Spleen (tissue), 11 donors: ENCODE measurements around the gene ALG14. TPM values are rescaled to one million over a fixed set of nuclear protein-coding genes. Genes with fewer than 3 reads are reported as not detected.
"Not testable (repeated sequence)": the region's sequence is repeated elsewhere in the genome, so short reads cannot be mapped to it uniquely, and the experiment has no call there.

Source experiments
- DNase-seq: peaks from one replicate; pipeline ENCODE4 v3.0.0-alpha.2; 2020
- H3K27ac ChIP-seq, 8 donors: fragments of 200-600 bp; sonication (generic) in 7 of 8; 1 replicate in 4 of 8; 2 replicates in 4 of 8; pipeline versions ENCODE4 v1.5.0 to v1.8.0; 2016 to 2021; ENCODE audit warnings: inconsistent platforms in 4 of 8, mild to moderate bottlenecking in 4 of 8, moderate library complexity in 1 of 8
- H3K27me3 ChIP-seq, 7 donors: fragments of 200-600 bp; sonication (generic) in 6 of 7; replicated peaks in 1 of 7; 1 replicate in 4 of 7; 2 replicates in 3 of 7; pipeline versions ENCODE4 v1.5.0 to v1.8.0; 2016 to 2021; ENCODE audit warnings: inconsistent platforms in 3 of 7, mild to moderate bottlenecking in 1 of 7
- H3K36me3 ChIP-seq, 6 donors: fragments of 200-600 bp; sonication (generic) in 5 of 6; 1 replicate in 4 of 6; 2 replicates in 2 of 6; pipeline versions ENCODE4 v1.5.0 to v1.8.0; 2016 to 2021; ENCODE audit warnings: inconsistent platforms in 2 of 6
- H3K4me1 ChIP-seq, 6 donors: fragments of 200-600 bp; sonication (generic) in 5 of 6; 1 replicate in 3 of 6; 2 replicates in 3 of 6; pipeline versions ENCODE4 v1.5.0 to v1.8.0; 2016 to 2021; ENCODE audit warnings: inconsistent platforms in 3 of 6
- H3K4me3 ChIP-seq, 8 donors: fragments of 200-600 bp; sonication (generic) in 7 of 8; 1 replicate in 4 of 8; 2 replicates in 4 of 8; pipeline versions ENCODE4 v1.5.0 to v1.8.0; 2016 to 2021; ENCODE audit warnings: inconsistent platforms in 4 of 8, mild to moderate bottlenecking in 4 of 8, moderate library complexity in 2 of 8
- H3K9me3 ChIP-seq, 8 donors: fragments of 200-600 bp; sonication (generic) in 7 of 8; 1 replicate in 4 of 8; 2 replicates in 4 of 8; pipeline versions ENCODE4 v1.5.0 to v1.8.0; 2016 to 2021; ENCODE audit warnings: inconsistent platforms in 4 of 8
- POLR2A ChIP-seq, 3 donors: fragments of 450-650 bp; IDR thresholded peaks; one replicate each; pipeline ENCODE4 v1.5.1; 2017; ENCODE audit warnings: antibody characterized with exemption in 3 of 3, mild to moderate bottlenecking in 1 of 3
- POLR2AphosphoS5 ChIP-seq, 3 donors: sonication (generic); formaldehyde crosslinking; IDR thresholded peaks; one replicate each; pipeline ENCODE4 v1.5.1; 2017; ENCODE audit warnings: antibody characterized with exemption in 3 of 3
- WGBS, 5 donors: extraction: QIAGEN DNeasy Blood & Tissue Kit in 3 of 5; methylation state at CpG; one replicate each; pipeline versions ENCODE4 v1.1.5 to v1.1.7; 2013 to 2018; 5-methylcytosine and 5-hydroxymethylcytosine counted together
- intact Hi-C: fragments of 100-400 bp; cut with DNase I; formaldehyde crosslinking; loops from one replicate; pipeline ENCODE4 v1.15.0; 2023; ENCODE audit warnings: low total_unique reads
- polyA plus RNA-seq, 3 donors: library from polyadenylated mRNA; stranded (reverse); fragments of 200-250 nt; gene quantifications; one replicate each; pipeline ENCODE4 v1.2.1, GENCODE V29; 2013
- total RNA-seq, 7 donors: library from RNA; depleted of rRNA in 3 of 7; stranded (reverse); fragments of >200 nt in 3 of 7; fragmentation: NEBNext Ultra II Directional in 4 of 7; extraction: Animal tissue kit (Norgen Biotek cat#: 25700) in 4 of 7; gene quantifications; one replicate each; pipeline versions ENCODE4 v1.1.0 to v1.2.1, GENCODE V29; 2016 to 2021
- TF ChIP-seq, protein P1 (sequence below), 11 experiments: fragments of 200-600 bp in 7 of 11; fragments of 450-650 bp in 4 of 11; sonication (generic) in 4 of 11; IDR thresholded peaks in 8 of 11; conservative IDR thresholded peaks in 3 of 11; 1 replicate in 7 of 11; 2 replicates in 4 of 11; pipeline versions ENCODE4 v1.4.0 to v1.8.0; 2016 to 2021; ENCODE audit warnings: antibody characterized with exemption in 11 of 11, inconsistent platforms in 4 of 11, mild to moderate bottlenecking in 1 of 11
- donor health status: healthy with polysubstance abuse.
- donor health status: DM: no; HTN: no; CAD: no; lungs with moderate emphysema.
- donor health status: DM: no; HTN: no; CAD: no.
- donor health status: Bipolar disorder and iron deficiency.
- donor health status: healthy.
- donor health status: DM: no; HTN: no; CAD: no.
- donor health status: DM: yes; HTN: yes; CAD: no.

The ALG14 gene
- total and polyA plus RNA-seq, 10 donors = 0.78 to 6.0 (median 1.2) TPM

- Histone ChIP-seq H3K9me3 (no peaks in the 10 kb centered on the region), H3K36me3 (no peaks in the 10 kb centered on the region), H3K4me3 (no peak overlapping the region), H3K27ac (no peak overlapping the region), H3K4me1 (peaks cover 0 to 6% (median 0%) of the 10 kb centered on the region in 6 donors), H3K27me3 (no peaks in the 10 kb centered on the region)
- no peak for TF ChIP-seq POLR2A (IDR thresholded peaks at IDR 0.05)
- TF ChIP-seq POLR2AphosphoS5 (IDR thresholded peaks at IDR 0.05) = no peak
- TF ChIP-seq, protein P1, sequence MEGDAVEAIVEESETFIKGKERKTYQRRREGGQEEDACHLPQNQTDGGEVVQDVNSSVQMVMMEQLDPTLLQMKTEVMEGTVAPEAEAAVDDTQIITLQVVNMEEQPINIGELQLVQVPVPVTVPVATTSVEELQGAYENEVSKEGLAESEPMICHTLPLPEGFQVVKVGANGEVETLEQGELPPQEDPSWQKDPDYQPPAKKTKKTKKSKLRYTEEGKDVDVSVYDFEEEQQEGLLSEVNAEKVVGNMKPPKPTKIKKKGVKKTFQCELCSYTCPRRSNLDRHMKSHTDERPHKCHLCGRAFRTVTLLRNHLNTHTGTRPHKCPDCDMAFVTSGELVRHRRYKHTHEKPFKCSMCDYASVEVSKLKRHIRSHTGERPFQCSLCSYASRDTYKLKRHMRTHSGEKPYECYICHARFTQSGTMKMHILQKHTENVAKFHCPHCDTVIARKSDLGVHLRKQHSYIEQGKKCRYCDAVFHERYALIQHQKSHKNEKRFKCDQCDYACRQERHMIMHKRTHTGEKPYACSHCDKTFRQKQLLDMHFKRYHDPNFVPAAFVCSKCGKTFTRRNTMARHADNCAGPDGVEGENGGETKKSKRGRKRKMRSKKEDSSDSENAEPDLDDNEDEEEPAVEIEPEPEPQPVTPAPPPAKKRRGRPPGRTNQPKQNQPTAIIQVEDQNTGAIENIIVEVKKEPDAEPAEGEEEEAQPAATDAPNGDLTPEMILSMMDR (IDR thresholded peaks at IDR 0.05 in 8 of 11, conservative IDR thresholded peaks at IDR 0.05 in 3 of 11) = no peak
- intact Hi-C loops = no loop called here
- WGBS, 5 donors = 72 to 87% (median 78%) methylated on average over 8 of the region's 8 CpGs
- no peak for DNase-seq
Observed at GRCh38 chr1:94942171-94943128, 130.3 kb downstream of the ALG14 start.

- intact Hi-C loops, H3K9me3 ChIP-seq, H3K36me3 ChIP-seq, DNase-seq, H3K4me3 ChIP-seq, H3K27me3 ChIP-seq, H3K27ac ChIP-seq: not testable (repeated sequence)
- 85 to 100% (median 95%) methylated on average over 1 of the region's 1 CpG for WGBS, 5 donors
- H3K4me1 ChIP-seq = peaks cover 0 to 13% (median 1%) of the 10 kb centered on the region in 6 donors
Observed at GRCh38 chr1:94941480-94941879, 131.3 kb downstream of the ALG14 start.

- no peaks in the 10 kb centered on the region for H3K36me3 ChIP-seq
- H3K27me3 ChIP-seq = no peaks in the 10 kb centered on the region
- no peak for DNase-seq
- H3K27ac ChIP-seq = no peak overlapping the region
- peaks cover 0 to 16% (median 1%) of the 10 kb centered on the region in 6 donors for H3K4me1 ChIP-seq
- 86 to 94% (median 90%) methylated on average over 3 of the region's 3 CpGs for WGBS, 5 donors
- intact Hi-C loops = no loop called here
- no peaks in the 10 kb centered on the region for H3K9me3 ChIP-seq
- H3K4me3 ChIP-seq = no peak overlapping the region
- TF ChIP-seq, protein P1 (IDR thresholded peaks at IDR 0.05 in 8 of 11, conservative IDR thresholded peaks at IDR 0.05 in 3 of 11) = no peak
- no peak for TF ChIP-seq POLR2A (IDR thresholded peaks at IDR 0.05)
- TF ChIP-seq POLR2AphosphoS5 (IDR thresholded peaks at IDR 0.05) = no peak
Observed at GRCh38 chr1:94940738-94941137, 132.0 kb downstream of the ALG14 start.

DNA sequence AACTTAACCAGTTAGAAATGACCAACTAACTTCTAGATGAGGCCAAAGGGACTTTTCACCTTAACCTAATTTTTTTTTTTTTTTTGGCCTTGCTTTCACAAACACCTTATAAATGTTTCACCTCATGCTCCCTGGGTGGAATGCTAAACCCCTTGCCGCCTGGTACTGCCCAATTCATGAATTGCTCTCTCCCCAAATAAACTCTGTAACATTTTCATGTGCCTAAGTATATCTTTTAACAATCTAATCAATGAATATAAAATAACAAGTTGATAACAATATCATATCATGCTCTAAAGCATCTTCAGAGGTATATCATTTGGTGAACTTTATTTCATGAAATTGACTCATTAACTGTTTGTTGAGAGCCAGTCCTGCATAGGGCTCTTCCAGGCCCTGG lies 134.9 kb downstream of the ALG14 start:
- TF ChIP-seq, protein P1 (IDR thresholded peaks at IDR 0.05 in 8 of 11, conservative IDR thresholded peaks at IDR 0.05 in 3 of 11) = no peak
- TF ChIP-seq POLR2AphosphoS5 (IDR thresholded peaks at IDR 0.05) (no peak), POLR2A (IDR thresholded peaks at IDR 0.05) (no peak)
- 57 to 98% (median 94%) methylated on average over 1 of the region's 1 CpG for WGBS, 5 donors
- Histone ChIP-seq H3K4me1 (peaks cover 0 to 16% (median 1%) of the 10 kb centered on the region in 6 donors), H3K4me3 (no peak overlapping the region), H3K9me3 (no peaks in the 10 kb centered on the region), H3K36me3 (no peaks in the 10 kb centered on the region), H3K27ac (no peak overlapping the region), H3K27me3 (no peaks in the 10 kb centered on the region)
- intact Hi-C loops = no loop called here
- no peak for DNase-seq
